ENCODE results near the gene PTPN7.

PTPN7 gene

GRCh38 chr1:202151045-202151444 lies 9.4 kb downstream of the PTPN7 start:
- H3K27ac ChIP-seq (ENCODE audit: low read length): no peak overlapping the region
- no peaks in the 10 kb centered on the region for H3K79me2 ChIP-seq (ENCODE audit: low read length)
- no peak overlapping the region for H3K4me3 ChIP-seq (ENCODE audit: low read length)
- peaks cover 3% of the 10 kb centered on the region for H3K36me3 ChIP-seq (replicated peaks; ENCODE audit: low read depth, low read length)
- TF ChIP-seq CTCF (IDR thresholded peaks at IDR 0.05; ENCODE audit: low read depth, low read length): no peak
- TF ChIP-seq EZH2phosphoT487 (IDR thresholded peaks at IDR 0.05; ENCODE audit: low read depth): no peak
- H4K20me1 ChIP-seq (ENCODE audit: insufficient read depth, low read length): no peaks in the 10 kb centered on the region
- H3K4me1 ChIP-seq (ENCODE audit: low read length): peaks cover 4% of the 10 kb centered on the region; the same call in 1 of the 2 replicates
- H3K9me3 ChIP-seq (ENCODE audit: insufficient read depth, low read length): no peaks in the 10 kb centered on the region
- H3K9ac ChIP-seq (ENCODE audit: low read length): no peak overlapping the region
- H2AFZ ChIP-seq (ENCODE audit: low read depth, low read length): no peak overlapping the region
- H3K4me2 ChIP-seq (ENCODE audit: low read length): no peak overlapping the region
- no peaks in the 10 kb centered on the region for H3K27me3 ChIP-seq (ENCODE audit: low read depth, low read length)

GRCh38 chr1:202150602-202151001 lies 9.8 kb downstream of the PTPN7 start:
- Histone ChIP-seq H2AFZ (ENCODE audit: low read depth, low read length) (no peak overlapping the region), H3K9ac (ENCODE audit: low read length) (no peak overlapping the region), H3K4me2 (ENCODE audit: low read length) (no peak overlapping the region), H3K79me2 (ENCODE audit: low read length) (no peaks in the 10 kb centered on the region), H3K4me3 (ENCODE audit: low read length) (no peak overlapping the region), H4K20me1 (ENCODE audit: insufficient read depth, low read length) (no peaks in the 10 kb centered on the region), H3K27me3 (ENCODE audit: low read depth, low read length) (no peaks in the 10 kb centered on the region), H3K36me3 (replicated peaks; ENCODE audit: low read depth, low read length) (peaks cover 3% of the 10 kb centered on the region), H3K4me1 (ENCODE audit: low read length) (peaks cover 5% of the 10 kb centered on the region), H3K27ac (ENCODE audit: low read length) (no peak overlapping the region), H3K9me3 (ENCODE audit: insufficient read depth, low read length) (no peaks in the 10 kb centered on the region)
- TF ChIP-seq EZH2phosphoT487 (IDR thresholded peaks at IDR 0.05; ENCODE audit: low read depth): no peak
- no peak for TF ChIP-seq CTCF (IDR thresholded peaks at IDR 0.05; ENCODE audit: low read depth, low read length)

- Histone ChIP-seq H3K27ac (ENCODE audit: low read length) (no peak overlapping the region), H3K4me2 (ENCODE audit: low read length) (no peak overlapping the region), H2AFZ (ENCODE audit: low read depth, low read length) (no peak overlapping the region), H3K27me3 (ENCODE audit: low read depth, low read length) (no peaks in the 10 kb centered on the region), H3K9me3 (ENCODE audit: insufficient read depth, low read length) (no peaks in the 10 kb centered on the region), H3K4me1 (ENCODE audit: low read length) (peaks cover 8% of the 10 kb centered on the region), H3K9ac (ENCODE audit: low read length) (no peak overlapping the region), H4K20me1 (ENCODE audit: insufficient read depth, low read length) (no peaks in the 10 kb centered on the region), H3K79me2 (ENCODE audit: low read length) (no peaks in the 10 kb centered on the region), H3K4me3 (ENCODE audit: low read length) (no peak overlapping the region), H3K36me3 (replicated peaks; ENCODE audit: low read depth, low read length) (peaks cover 3% of the 10 kb centered on the region)
- TF ChIP-seq CTCF (IDR thresholded peaks at IDR 0.05; ENCODE audit: low read depth, low read length) (no peak), EZH2phosphoT487 (IDR thresholded peaks at IDR 0.05; ENCODE audit: low read depth) (no peak)
These were observed 10.2 kb downstream of the PTPN7 start for GRCh38 chr1:202150187-202150586.

GRCh38 chr1:202149566-202149965 lies 10.8 kb downstream of the PTPN7 start:
- H3K4me1 ChIP-seq (ENCODE audit: low read length): peaks cover 7% of the 10 kb centered on the region
- H3K4me2 ChIP-seq (ENCODE audit: low read length): no peak overlapping the region
- peaks cover 4% of the 10 kb centered on the region; the same call in 1 of the 2 replicates for H3K79me2 ChIP-seq (ENCODE audit: low read length)
- no peak overlapping the region for H3K27ac ChIP-seq (ENCODE audit: low read length)
- no peaks in the 10 kb centered on the region for H4K20me1 ChIP-seq (ENCODE audit: insufficient read depth, low read length)
- TF ChIP-seq CTCF (IDR thresholded peaks at IDR 0.05; ENCODE audit: low read depth, low read length) (no peak), EZH2phosphoT487 (IDR thresholded peaks at IDR 0.05; ENCODE audit: low read depth) (no peak)
- H3K27me3 ChIP-seq (ENCODE audit: low read depth, low read length): no peaks in the 10 kb centered on the region
- no peak overlapping the region for H2AFZ ChIP-seq (ENCODE audit: low read depth, low read length)
- H3K9me3 ChIP-seq (ENCODE audit: insufficient read depth, low read length): no peaks in the 10 kb centered on the region
- no peak overlapping the region for H3K4me3 ChIP-seq (ENCODE audit: low read length)
- H3K9ac ChIP-seq (ENCODE audit: low read length): no peak overlapping the region
- peaks cover 3% of the 10 kb centered on the region for H3K36me3 ChIP-seq (replicated peaks; ENCODE audit: low read depth, low read length)

Data from OCI-LY3 (cell line).